ENCODE data around the gene NDUFS6. TPM values are rescaled to one million over a fixed set of nuclear protein-coding genes. Genes with fewer than 3 reads are reported as not detected.
A peak's percentile ranks its signal among the peaks of the same experiment; 100 is the strongest.

NDUFS6 gene
- total and polyA plus RNA-seq, 2 of the 8 experiments (the other 6 are each of a cell fraction or from before 2014, with no cell fraction given) = 72.7 to 191 TPM

DNA sequence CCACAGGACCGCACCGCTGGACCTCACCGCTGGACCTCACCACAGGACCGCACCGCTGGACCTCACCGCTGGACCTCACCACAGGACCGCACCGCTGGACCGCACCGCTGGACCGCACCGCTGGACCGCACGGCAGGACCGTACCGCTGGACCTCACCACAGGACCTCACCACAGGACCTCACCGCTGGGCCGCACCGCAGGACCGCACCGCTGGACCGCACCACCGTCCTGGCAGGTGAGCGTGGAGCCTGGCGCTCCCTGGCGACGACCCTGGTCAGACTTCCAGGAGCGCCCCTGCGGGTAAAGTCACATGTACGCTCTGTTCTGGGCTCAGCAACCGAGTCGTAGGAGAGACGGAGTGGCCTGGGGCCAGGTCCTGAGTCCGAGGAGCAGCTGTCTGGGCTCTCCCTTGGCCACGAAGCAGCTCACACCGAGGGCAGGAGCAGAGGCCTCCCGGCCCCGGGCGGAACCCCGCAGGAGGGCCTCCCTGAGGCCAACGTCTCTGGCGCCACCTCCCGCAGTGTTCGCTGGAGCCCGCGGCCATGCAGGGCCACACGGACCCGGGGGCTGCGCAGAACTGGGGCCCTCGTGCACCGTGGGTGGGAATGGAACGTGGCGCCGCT lies 32.1 kb upstream of the NDUFS6 start:
- FAIRE-seq (no peak), DNase-seq (ENCODE audit: low read depth in 1 of 2, low spot score in 2 of 2) (no peak)
- ChIA-PET POLR2A (ENCODE audit: partially characterized antibody) (interaction anchor here (1.6 kb wide), 1 partner anchor 33 kb away, joined by 3 read pairs; no protein-coding TSS in a partner anchor), CTCF (ENCODE audit: partially characterized antibody) (interaction anchor here (0.6 to 1.7 kb wide), 2 partner anchors 17 to 481 kb away, joined by 3 read pairs; no protein-coding TSS in a partner anchor)
- no peak overlapping the region for H3K4me2 ChIP-seq (ENCODE audit: insufficient read depth in 1 of 2, low read depth in 2 of 2, low read length in 2 of 2)
- H3K23ac ChIP-seq (ENCODE audit: insufficient read length) = no peak overlapping the region
- no peak overlapping the region for H2AK5ac ChIP-seq (ENCODE audit: low read depth, low read length)
- no peak overlapping the region for H4K91ac ChIP-seq (replicated peaks; ENCODE audit: insufficient read length, low read length)
- no peak overlapping the region for H3K4me3 ChIP-seq (ENCODE audit: extremely low read depth in 1 of 4, insufficient read depth in 2 of 4, low read depth in 3 of 4, low read length in 4 of 4)
- no peak overlapping the region for H2BK120ac ChIP-seq (replicated peaks; ENCODE audit: low read depth, low read length)
- H2AFZ ChIP-seq (ENCODE audit: low read length) = no peak overlapping the region
- no peaks in the 10 kb centered on the region for H4K20me1 ChIP-seq (replicated peaks in 1 of 2; ENCODE audit: control insufficient read depth in 1 of 2, insufficient read depth in 2 of 2, low read length in 2 of 2)
- WGBS, 2 experiments (ENCODE audit: extremely low coverage in 1 of 2, insufficient coverage in 1 of 2, insufficient read length in 1 of 2, insufficient replicate concordance in 2 of 2, low coverage in 1 of 2, low lambda C conversion rate in 2 of 2, missing lambda C conversion rate in 1 of 2) = 92% methylated on average over 46 of the region's 54 CpGs; no CpG with 5 or more reads in 1 of the 2 experiments
- H2BK20ac ChIP-seq (ENCODE audit: low read length) = no peak overlapping the region
- H3K36me3 ChIP-seq (ENCODE audit: control insufficient read depth in 2 of 4, insufficient read depth in 4 of 4, low read length in 3 of 4) = no peaks in the 10 kb centered on the region
- no peak overlapping the region for H3K4ac ChIP-seq (replicated peaks; ENCODE audit: insufficient read length, low read depth, low read length)
- no peaks in the 10 kb centered on the region for H3K79me1 ChIP-seq (ENCODE audit: low read depth, low read length)
- H3K79me2 ChIP-seq (ENCODE audit: control insufficient read depth in 1 of 2, insufficient read depth in 2 of 2, low read length in 2 of 2) = no peaks in the 10 kb centered on the region
- no peaks in the 10 kb centered on the region for H3K23me2 ChIP-seq (ENCODE audit: low read depth, low read length)
- no peak overlapping the region for H3K14ac ChIP-seq (ENCODE audit: insufficient read length)
- H3K56ac ChIP-seq (replicated peaks; ENCODE audit: insufficient read length, low read depth, low read length) = no peak overlapping the region
- no peak overlapping the region for H3K9ac ChIP-seq (replicated peaks in 1 of 4; ENCODE audit: extremely low read depth in 1 of 4, low read depth in 3 of 4, low read length in 3 of 4)
- H3K4me1 ChIP-seq (replicated peaks in 1 of 4; ENCODE audit: control insufficient read depth in 3 of 4, insufficient read depth in 4 of 4, low read length in 3 of 4) = no peaks in the 10 kb centered on the region; a peak in 1 of 7 replicates
- no peak overlapping the region for H2BK15ac ChIP-seq (ENCODE audit: low read length)
- no peak overlapping the region for H3K18ac ChIP-seq (ENCODE audit: extremely low read depth, low read length)
- no peak overlapping the region for H4K5ac ChIP-seq (ENCODE audit: insufficient read length, low read depth, low read length)
- no peaks in the 10 kb centered on the region; a peak in 1 of 7 replicates for H3K27me3 ChIP-seq (replicated peaks in 1 of 4; ENCODE audit: control insufficient read depth in 3 of 4, extremely low read depth in 1 of 4, insufficient read depth in 3 of 4, low read length in 3 of 4)
- no peak overlapping the region for H2BK5ac ChIP-seq (ENCODE audit: low read depth, low read length)
- H2BK12ac ChIP-seq (ENCODE audit: low read depth, low read length) = no peak overlapping the region
- 0 out of 2 replicates have a peak overlapping the region, but pooled peaks have one; percentile 51 for H4K8ac ChIP-seq (ENCODE audit: extremely low read depth, insufficient read depth, low read length)
- no peak overlapping the region for H3K27ac ChIP-seq (ENCODE audit: low read depth, low read length)
- TF ChIP-seq SAP30 (IDR thresholded peaks at IDR 0.05; ENCODE audit: insufficient read depth, insufficient replicate concordance, low read length) = no peak
- no peaks in the 10 kb centered on the region for H3K9me3 ChIP-seq (ENCODE audit: insufficient read depth in 2 of 2, low read depth in 1 of 2, low read length in 1 of 2)
